PC-3 (cell line): ENCODE measurements around the gene CYTH4. TPM values are rescaled to one million over a fixed set of nuclear protein-coding genes. Genes with fewer than 3 reads are reported as not detected.

Experiments used
- ATAC-seq: fragments of 200-7000 bp; cut with Tn5 transposase; 2 replicates; pipeline ENCODE4 v1.9.1; 2020; ENCODE audit warnings: mild to moderate bottlenecking, moderate library complexity
- BruUV-seq: library from RNA; stranded (reverse); fragments of 400-500 nt; replicated peaks from 2 replicates; lab custom pipeline; 2021; lab: Mats Ljungman, UMichigan
- CTCF ChIA-PET: fragments of 300-600 bp; sonication (Branson Sonifier 250); formaldehyde crosslinking; loops from one replicate; lab custom pipeline; 2022; ENCODE audit warnings: antibody characterized with exemption; lab: Charles Lee
- POLR2A ChIA-PET: fragments of 300-600 bp; sonication (Branson Sonifier 250); formaldehyde crosslinking; loops from one replicate; lab custom pipeline; 2022; ENCODE audit warnings: antibody characterized with exemption; ENCODE audit not compliant: unreplicated experiment; lab: Charles Lee
- DNase-seq: peaks from one replicate; pipeline ENCODE4 v3.0.0-alpha.2; 2015
- H2AFZ ChIP-seq: fragments of 300-600 bp; sonication (generic); 2 replicates; pipeline ENCODE4 v1.6.0; 2016; ENCODE audit warnings: antibody characterized with exemption, low read length
- H3F3A ChIP-seq: fragments of 300-600 bp; sonication (generic); one replicate; pipeline ENCODE4 v1.6.0; 2017; ENCODE audit warnings: antibody characterized with exemption, low read length, control low read depth, mild to moderate bottlenecking; ENCODE audit not compliant: unreplicated experiment
- H3K27ac ChIP-seq: fragments of 300-600 bp; sonication (generic); 2 replicates; pipeline ENCODE4 v1.5.1; 2016; ENCODE audit warnings: mild to moderate bottlenecking, low read length
- H3K27me3 ChIP-seq: fragments of 300-600 bp; sonication (generic); 2 replicates; pipeline ENCODE4 v1.6.1; 2016; ENCODE audit warnings: low read length, mixed read lengths
- H3K36me3 ChIP-seq: fragments of 300-600 bp; sonication (generic); 2 replicates; pipeline ENCODE4 v1.6.1; 2016; ENCODE audit warnings: low read depth, mixed run types, low read length, mixed read lengths
- H3K4me1 ChIP-seq: fragments of 300-600 bp; sonication (generic); 2 replicates; pipeline ENCODE4 v1.5.1; 2016; ENCODE audit warnings: low read length; ENCODE audit not compliant: insufficient read depth
- H3K4me2 ChIP-seq: fragments of 300-600 bp; sonication (generic); 2 replicates; pipeline ENCODE4 v1.6.0; 2016; ENCODE audit warnings: low read length
- H3K4me3 ChIP-seq: fragments of 300-600 bp; sonication (generic); 2 replicates; pipeline ENCODE4 v1.5.1; 2016; ENCODE audit warnings: mild to moderate bottlenecking, low read length, mixed read lengths
- H3K79me2 ChIP-seq: fragments of 300-600 bp; sonication (generic); 2 replicates; pipeline ENCODE4 v1.6.1; 2017; ENCODE audit warnings: low read length, mixed read lengths
- H3K9ac ChIP-seq: fragments of 300-600 bp; sonication (generic); 2 replicates; pipeline ENCODE4 v1.6.0; 2016; ENCODE audit warnings: mild to moderate bottlenecking, low read length
- H3K9me2 ChIP-seq: fragments of 300-600 bp; sonication (generic); replicated peaks from 2 replicates; pipeline ENCODE4 v1.6.1; 2016; ENCODE audit warnings: mixed run types, low read length, mixed read lengths
- H3K9me3 ChIP-seq: fragments of 300-600 bp; sonication (generic); 2 replicates; pipeline ENCODE4 v1.6.1; 2016; ENCODE audit warnings: low read length, mixed read lengths
- H4K20me1 ChIP-seq: fragments of 300-600 bp; sonication (generic); 2 replicates; pipeline ENCODE4 v1.6.1; 2016; ENCODE audit warnings: low read length, mixed read lengths
- CTCF ChIP-seq: fragments of 300-600 bp; sonication (generic); conservative IDR thresholded peaks from 2 replicates; pipeline ENCODE4 v1.5.1; 2017; ENCODE audit warnings: antibody characterized with exemption, low read depth, mild to moderate bottlenecking, low read length
- EZH2 ChIP-seq: fragments of 300-600 bp; sonication (generic); IDR thresholded peaks from one replicate; pipeline ENCODE4 v1.6.1; 2017; ENCODE audit warnings: antibody characterized with exemption, mild to moderate bottlenecking, low read length; ENCODE audit not compliant: unreplicated experiment
- EZH2phosphoT487 ChIP-seq: fragments of 300-600 bp; sonication (generic); IDR thresholded peaks from 2 replicates; pipeline ENCODE4 v1.6.1; 2018; ENCODE audit warnings: mild to moderate bottlenecking, antibody characterized with exemption, low read length, borderline replicate concordance
- intact Hi-C: fragments of 100-400 bp; cut with micrococcal nuclease; formaldehyde crosslinking; loops from 2 replicates; pipeline ENCODE4 v1.9.0; 2023
- total RNA-seq: library from RNA; depleted of rRNA; stranded (reverse); fragments of >200 nt; gene quantifications from 2 replicates; pipeline ENCODE4 v1.2.3, GENCODE V29; 2014

CYTH4 gene
- total RNA-seq, 1 experiment from 2014 or later, result 1.9 TPM

GRCh38 chr22:37275622-37276021 is 6.7 kb upstream of the CYTH4 start:
- ATAC-seq, result no peak

GRCh38 chr22:37276776-37277175 is 5.5 kb upstream of the CYTH4 start:
- no TSS peak for BruUV-seq
- Histone ChIP-seq H3K27ac (no peak overlapping the region), H3K27me3 (no peaks in the 10 kb centered on the region), H3K9me3 (no peaks in the 10 kb centered on the region), H3K4me1 (peaks cover 7% of the 10 kb centered on the region), H2AFZ (no peak overlapping the region), H3K9ac (no peak overlapping the region), H3F3A (no peaks in the 10 kb centered on the region), H3K79me2 (no peaks in the 10 kb centered on the region), H3K9me2 (no peaks in the 10 kb centered on the region), H3K36me3 (no peaks in the 10 kb centered on the region), H3K4me3 (no peak overlapping the region), H3K4me2 (no peak overlapping the region), H4K20me1 (no peaks in the 10 kb centered on the region)
- DNase-seq, result no peak
- intact Hi-C loops, result no loop called here
- TF ChIP-seq CTCF (no peak), EZH2 (no peak), EZH2phosphoT487 (no peak)
- ATAC-seq, result no peak
- CTCF ChIA-PET, result no interaction called here
- POLR2A ChIA-PET, result no interaction called here

More at GRCh38 chr22:37275622-37276021, 6.7 kb upstream of the CYTH4 start:
- H3K36me3 ChIP-seq, result no peaks in the 10 kb centered on the region
- H3K9ac ChIP-seq, result no peak overlapping the region
- H3K4me1 ChIP-seq, result peaks cover 7% of the 10 kb centered on the region
- no peak overlapping the region for H2AFZ ChIP-seq
- H3K4me3 ChIP-seq, result no peak overlapping the region
- BruUV-seq, result no TSS peak
- no peaks in the 10 kb centered on the region for H3K79me2 ChIP-seq
- no peaks in the 10 kb centered on the region for H3K9me2 ChIP-seq
- intact Hi-C loops, result no loop called here
- H4K20me1 ChIP-seq, result no peaks in the 10 kb centered on the region
- no peaks in the 10 kb centered on the region for H3K27me3 ChIP-seq
- H3K9me3 ChIP-seq, result no peaks in the 10 kb centered on the region
- no peaks in the 10 kb centered on the region for H3F3A ChIP-seq
- TF ChIP-seq CTCF (no peak), EZH2 (no peak), EZH2phosphoT487 (no peak)
- CTCF ChIA-PET, result no interaction called here
- H3K4me2 ChIP-seq, result no peak overlapping the region
- H3K27ac ChIP-seq, result no peak overlapping the region
- no peak for DNase-seq
- POLR2A ChIA-PET, result no interaction called here

GRCh38 chr22:37277384-37277783 is 4.9 kb upstream of the CYTH4 start:
- no peaks in the 10 kb centered on the region for H3K9me3 ChIP-seq
- H3K36me3 ChIP-seq, result no peaks in the 10 kb centered on the region
- no peaks in the 10 kb centered on the region for H3K9me2 ChIP-seq
- no TSS peak for BruUV-seq
- H3K4me1 ChIP-seq, result peaks cover 13% of the 10 kb centered on the region
- DNase-seq (peak; percentile 7), ATAC-seq (no peak)
- H3K4me2 ChIP-seq, result no peak overlapping the region
- H4K20me1 ChIP-seq, result no peaks in the 10 kb centered on the region
- CTCF ChIA-PET, result no interaction called here
- no peaks in the 10 kb centered on the region for H3K79me2 ChIP-seq
- POLR2A ChIA-PET, result no interaction called here
- H3K27ac ChIP-seq, result no peak overlapping the region
- H2AFZ ChIP-seq, result no peak overlapping the region
- H3K9ac ChIP-seq, result no peak overlapping the region
- H3F3A ChIP-seq, result no peaks in the 10 kb centered on the region
- intact Hi-C loops, result no loop called here
- no peak overlapping the region for H3K4me3 ChIP-seq
- no peaks in the 10 kb centered on the region for H3K27me3 ChIP-seq
- no peak for TF ChIP-seq CTCF
- TF ChIP-seq EZH2phosphoT487, result no peak
- TF ChIP-seq EZH2, result no peak
